Effector CD8-positive, alpha-beta T cell (primary cell): ENCODE results near the gene DEGS2.
A peak's percentile ranks its signal among the peaks of the same experiment; 100 is the strongest.
"Not testable (repeated sequence)": the region's sequence is repeated elsewhere in the genome, so short reads cannot be mapped to it uniquely, and the experiment has no call there.

Experiments used
- DNase-seq: peaks from one replicate; lab custom pipeline; 2025; lab: John Stamatoyannopoulos, UW
- total RNA-seq, 4 experiments: gene quantifications; one replicate each; lab custom pipeline; 2026; lab: John Stamatoyannopoulos, UW

Gene DEGS2
- total RNA-seq = 0.10 to 0.36 (median 0.30) reads per million in 4 experiments

DNA sequence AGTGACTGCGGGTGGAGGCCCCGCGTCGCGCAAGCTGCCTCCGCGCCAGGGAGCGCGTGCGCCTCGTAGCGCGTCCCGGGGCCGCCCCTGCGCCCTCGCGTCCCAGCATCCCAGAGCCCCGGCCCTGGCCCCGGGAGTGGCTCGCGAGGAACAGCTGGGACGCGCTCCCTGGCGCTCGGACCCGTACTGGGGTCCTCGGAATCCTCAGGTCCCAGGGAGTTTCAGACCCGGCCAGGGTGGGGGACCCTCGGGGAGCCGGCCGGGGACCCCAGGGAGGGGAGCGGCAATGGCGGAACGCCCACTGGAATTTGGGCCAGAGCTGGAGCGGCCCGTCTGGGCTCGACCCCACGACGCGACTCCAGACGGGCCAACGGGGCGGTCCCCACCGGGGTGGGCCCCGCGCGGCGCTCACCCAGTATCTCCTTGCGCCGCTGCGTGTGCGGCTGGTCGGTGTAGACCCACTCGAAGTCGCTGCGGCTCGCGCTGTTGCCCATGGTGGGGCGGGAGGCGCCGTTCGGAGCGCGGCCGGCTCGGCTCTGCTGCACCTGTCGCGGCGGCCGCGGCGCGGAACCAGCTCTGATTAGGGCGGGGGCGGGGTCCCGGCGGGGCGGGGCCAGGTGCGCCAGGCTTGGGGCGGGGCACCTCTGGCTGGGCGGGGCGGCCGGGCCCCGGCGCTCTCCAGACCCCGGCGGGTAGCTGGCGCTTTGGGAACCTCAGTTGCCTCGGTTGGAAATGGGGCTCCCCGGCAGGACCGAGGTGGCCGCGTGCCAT lies at the start of gene DEGS2:
DEGS2 (minus strand) TSS at position 552 of the 771 bp plus-strand sequence; CDS start at position 494, 58 bp downstream.
- DNase-seq = peak; percentile 61

DNA sequence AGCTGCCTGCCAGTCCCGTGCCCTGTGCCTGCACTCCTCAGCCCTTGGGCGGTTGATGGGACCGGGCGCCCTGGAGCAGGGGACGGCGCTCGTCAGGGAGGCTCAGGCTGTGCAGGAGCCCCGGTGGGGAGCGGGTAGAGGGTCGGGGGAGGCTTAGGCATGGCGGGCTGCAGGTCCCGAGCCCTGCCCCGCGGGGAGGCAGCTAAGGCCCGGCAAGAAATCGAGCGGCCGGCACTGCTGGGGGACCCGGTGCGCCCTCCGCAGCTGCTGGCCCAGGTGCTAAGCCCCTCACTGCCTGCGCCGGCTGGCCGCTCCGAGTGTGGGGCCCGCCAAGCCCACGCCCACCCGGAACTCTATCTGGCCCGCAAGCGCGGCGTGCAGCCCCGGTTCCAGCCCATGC lies 48.7 kb upstream of the DEGS2 start:
- DNase-seq = not testable (repeated sequence)

DNA sequence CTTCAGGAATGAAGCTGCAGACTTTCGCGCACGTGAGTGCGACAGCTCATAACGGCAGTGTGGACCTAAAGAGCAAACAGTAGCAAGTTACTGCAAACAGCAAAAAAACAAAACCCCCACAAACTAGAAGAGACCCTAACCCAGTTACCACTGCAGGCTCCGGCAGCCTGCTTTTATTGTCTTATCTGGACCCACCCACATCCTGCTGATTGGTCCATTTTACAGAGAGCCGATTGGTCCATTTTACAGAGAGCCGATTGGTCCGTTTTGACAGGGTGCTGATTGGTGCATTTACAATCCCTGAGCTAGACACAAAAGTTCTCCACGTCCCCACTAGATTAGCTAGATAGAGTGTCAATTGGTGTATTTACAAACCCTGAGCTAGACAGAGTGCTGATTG lies 48.1 kb upstream of the DEGS2 start:
- not testable (repeated sequence) for DNase-seq

DNA sequence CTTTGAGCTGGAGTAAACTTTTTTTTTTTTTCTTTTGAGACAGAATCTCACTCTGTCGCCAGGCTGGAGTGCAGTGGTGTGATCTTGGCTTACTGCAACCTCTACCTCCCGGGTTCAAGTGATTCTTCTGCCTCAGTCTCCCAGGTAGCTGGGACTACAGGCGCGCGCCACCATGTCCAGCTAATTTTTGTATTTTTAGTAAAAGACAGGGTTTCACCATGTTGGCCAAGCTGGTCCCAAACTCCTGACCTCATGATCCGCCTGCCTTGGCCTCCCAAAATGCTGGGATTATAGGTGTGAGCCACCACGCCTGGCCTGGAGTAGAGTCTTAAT lies 45.4 kb upstream of the DEGS2 start:
- DNase-seq = not testable (repeated sequence)

- DNase-seq = no peak
Measured at GRCh38 chr14:100203962-100204834, 44.8 kb upstream of the DEGS2 start.

DNA sequence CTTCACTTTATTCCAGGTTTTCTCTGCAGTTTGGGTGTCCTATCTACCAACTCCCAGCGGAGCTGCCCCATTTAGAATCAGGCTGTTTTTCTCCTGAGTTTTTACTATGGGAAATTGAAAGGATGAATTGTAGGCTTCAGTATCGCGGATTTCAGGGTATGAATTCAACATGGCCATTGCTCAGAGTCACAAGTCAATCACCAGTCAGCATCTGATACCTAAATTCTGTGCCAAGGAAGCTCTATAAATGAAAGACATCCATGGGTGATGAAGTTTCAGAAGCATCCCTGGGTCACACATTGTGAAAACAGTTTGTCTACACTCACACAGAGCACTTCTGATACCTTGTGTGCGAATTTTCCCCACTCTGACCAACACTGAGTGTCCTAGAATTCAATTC lies 43.7 kb upstream of the DEGS2 start:
- DNase-seq = no peak

- DNase-seq = no peak
Measured at GRCh38 chr14:100202712-100203111, 43.3 kb upstream of the DEGS2 start.

DNA sequence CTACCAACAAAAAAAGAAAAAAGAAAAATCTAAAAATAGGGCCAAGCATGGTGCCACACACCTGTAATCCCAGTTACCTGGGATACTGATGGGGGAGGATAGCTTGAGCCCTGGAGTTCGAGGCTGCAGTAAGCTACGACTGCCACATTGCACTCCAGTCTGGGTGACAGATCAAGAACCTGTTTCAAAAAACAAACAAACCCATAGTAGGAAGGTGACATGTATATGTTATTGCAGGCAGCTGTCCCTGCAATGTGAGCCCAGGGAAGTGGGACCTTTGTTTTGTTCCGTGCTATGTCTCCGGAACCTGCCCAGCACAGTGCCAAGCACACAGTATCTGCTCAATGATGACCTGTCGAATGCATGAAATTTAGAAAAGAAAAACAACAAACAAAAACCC lies 42.3 kb upstream of the DEGS2 start:
- no peak for DNase-seq

GRCh38 chr14:100200311-100200710 lies 40.9 kb upstream of the DEGS2 start:
- no peak for DNase-seq

DNA sequence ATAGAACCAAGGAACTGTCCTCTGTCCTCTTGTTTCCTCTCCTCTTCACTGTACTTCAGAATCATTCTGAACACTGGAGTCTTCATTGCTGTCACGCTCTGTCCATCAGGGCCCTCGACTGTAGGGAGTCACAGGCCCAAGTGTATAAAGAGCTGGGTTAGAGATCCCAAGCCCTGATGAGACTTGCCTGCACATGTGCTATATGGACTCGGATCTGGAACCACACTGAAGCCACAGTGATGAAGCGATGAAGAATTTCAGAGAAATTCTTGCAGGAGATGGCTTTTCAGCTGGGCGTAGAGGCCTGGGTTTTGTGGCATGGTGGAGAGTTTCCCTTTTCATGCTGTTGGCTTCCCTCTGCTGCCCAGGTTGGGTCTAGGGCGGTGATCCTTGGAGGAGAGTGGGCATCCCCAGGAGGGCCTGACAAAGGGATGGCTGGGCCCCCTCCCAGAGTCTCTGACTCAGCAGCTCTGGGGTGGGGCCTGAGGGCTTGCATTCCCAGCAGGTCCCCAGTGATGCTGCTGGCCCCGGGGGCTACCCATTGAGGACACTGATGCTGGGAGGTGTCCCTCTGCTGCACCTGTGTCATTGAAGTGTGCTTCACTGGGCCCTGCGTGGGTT lies 39.9 kb upstream of the DEGS2 start:
- DNase-seq = no peak

DNA sequence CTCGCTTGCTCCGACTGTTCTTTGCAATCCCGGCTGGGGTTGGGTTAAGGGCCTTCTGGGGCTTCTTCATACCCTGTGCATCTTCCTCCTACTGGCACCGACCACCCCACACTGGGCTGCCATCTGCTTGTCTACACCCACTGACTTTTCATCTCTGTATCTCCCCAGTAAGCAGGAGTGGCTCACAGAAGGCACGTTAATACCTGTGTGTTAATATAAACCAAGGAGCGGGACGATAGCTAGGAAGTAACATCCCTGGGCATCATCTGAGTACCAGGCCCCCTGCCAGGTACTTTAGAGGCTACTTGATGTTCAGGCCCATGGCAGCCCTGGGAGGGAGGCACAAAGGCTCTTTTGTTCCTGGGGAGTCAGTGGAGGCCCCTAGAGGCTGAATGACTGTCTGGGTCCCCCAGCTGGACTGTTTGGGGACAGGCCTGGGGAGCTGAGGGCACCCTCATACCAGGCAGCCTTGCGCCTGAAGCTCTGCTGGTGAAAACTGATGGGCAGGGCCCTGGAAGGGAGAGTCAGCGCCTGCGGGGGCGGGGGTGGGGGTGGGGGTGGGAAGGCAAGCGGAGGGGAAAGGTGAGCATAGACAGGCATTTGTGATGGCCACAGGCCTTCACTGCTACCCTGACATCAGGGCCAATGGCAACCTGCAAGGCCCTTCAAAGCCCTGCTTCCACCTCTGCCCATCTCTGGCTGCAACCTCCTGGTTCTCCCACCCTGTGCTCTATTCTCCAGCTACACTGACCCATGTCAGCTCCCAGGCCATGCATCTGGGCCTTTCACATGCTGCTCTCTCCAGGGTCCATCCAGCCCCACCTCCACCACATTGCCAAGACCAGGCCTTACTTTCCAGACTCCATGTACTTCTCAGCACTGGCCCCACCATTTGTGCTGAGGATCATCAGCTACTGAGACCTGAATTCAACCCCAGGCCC lies 34.2 kb upstream of the DEGS2 start:
- DNase-seq = no peak

DNA sequence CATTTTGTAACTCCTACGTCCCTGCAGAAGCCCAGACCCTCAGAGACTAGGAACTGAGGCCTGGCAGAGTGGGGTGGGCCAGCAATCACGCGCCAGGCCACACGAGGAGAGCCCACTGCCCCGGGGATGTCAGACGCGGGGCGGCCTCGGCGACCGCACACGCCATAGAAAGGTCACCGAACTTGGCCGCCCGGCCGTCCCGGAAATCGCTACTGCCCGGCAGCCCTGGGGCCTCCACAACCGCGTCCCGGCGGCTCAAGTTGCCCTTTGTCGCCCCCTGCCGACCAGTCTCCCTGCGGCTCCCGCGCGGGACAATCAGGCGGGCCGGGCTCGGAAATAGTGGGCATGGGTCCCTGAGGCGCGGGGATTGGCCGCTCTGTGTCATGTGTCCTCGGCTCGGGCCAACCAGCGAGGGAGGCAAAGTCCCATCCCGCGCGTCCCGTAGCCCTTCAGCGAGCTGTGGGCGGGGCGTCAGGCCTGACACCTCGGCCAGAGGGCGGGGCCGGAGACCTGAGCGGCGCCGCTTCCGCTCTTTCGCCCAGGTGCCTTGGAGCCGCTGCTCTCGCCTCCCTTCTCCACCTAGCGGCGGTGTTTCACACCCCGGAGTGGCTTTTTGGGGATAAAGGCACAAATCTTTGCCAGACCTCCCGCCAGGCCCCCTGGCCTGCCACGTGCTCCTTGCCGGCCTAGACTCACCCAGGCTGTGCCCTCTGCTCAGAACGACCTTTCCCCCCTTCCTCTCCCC lies 33.4 kb upstream of the DEGS2 start:
- peak; percentile 99 for DNase-seq

DNA sequence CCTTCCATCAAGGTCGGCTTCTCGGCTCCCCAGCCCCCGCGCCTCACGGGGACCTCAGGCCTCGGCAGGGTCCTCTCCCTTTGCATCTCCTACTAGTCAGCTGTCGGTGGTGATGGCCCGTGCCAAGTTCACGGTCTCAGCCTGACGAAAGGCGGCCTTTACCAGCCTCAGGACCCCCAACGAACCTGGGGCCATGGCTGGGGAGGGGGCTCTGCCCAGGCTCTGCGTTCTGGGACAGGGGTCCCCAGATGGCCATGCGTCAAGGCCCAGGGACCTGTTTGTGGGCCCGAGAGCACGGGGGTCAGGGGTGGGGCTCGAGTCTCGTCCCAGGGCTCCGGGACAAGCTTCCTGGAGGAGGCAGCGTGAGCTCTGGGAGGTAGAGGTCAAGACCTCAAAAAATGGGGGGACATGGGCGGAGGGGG lies 32.8 kb upstream of the DEGS2 start:
- DNase-seq = no peak

GRCh38 chr14:100191584-100192249 lies 32.3 kb upstream of the DEGS2 start:
- no peak for DNase-seq

DNA sequence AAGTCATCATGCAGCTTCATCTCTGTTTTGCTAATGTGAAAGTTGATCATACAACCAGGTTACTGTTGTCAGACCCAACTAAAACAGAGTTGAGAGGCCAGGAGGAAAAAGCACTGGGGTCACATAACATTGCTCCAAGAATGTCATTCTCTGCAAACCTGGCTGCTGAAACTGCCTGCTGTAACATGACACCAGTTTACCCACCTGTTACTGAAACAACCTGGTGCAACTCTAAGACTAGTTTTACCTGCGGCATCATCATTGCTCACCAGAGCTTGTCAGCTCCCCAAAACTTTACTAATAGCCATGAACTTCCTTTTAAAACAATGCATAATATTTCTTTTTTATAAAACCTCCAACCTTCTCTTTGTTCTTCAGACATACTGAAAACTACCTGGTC lies 30.7 kb upstream of the DEGS2 start:
- DNase-seq = no peak

DNA sequence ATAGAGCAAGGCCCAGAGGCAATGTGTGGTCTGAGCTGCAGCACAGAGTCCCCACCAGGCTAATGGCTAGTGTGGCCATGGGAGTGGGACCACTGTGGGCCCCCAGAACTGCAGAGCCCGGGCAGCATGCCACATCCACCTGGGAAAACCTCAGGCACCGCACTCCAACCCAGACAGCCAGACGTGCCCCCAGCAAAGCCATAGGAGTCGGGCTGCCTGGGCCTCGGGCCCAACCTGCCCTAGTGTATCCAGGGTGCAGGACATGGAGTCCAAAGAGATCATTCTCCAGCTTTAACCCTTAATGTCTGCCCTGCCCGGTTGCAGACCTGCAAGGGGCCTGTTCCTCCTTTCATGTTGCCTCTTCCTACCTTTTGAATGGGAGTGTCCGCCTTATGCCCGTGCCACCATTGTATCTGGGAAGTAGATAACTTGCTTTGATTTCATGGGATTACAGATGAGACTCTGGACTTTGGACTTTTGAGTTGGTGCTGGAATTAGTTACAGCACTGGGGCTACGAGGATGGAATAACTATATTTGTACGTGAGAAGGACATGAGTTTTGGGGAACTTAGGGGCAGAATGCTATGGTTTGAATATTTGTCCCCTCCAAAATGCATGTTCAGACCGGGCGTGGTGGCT lies 29.1 kb upstream of the DEGS2 start:
- no peak for DNase-seq

DNA sequence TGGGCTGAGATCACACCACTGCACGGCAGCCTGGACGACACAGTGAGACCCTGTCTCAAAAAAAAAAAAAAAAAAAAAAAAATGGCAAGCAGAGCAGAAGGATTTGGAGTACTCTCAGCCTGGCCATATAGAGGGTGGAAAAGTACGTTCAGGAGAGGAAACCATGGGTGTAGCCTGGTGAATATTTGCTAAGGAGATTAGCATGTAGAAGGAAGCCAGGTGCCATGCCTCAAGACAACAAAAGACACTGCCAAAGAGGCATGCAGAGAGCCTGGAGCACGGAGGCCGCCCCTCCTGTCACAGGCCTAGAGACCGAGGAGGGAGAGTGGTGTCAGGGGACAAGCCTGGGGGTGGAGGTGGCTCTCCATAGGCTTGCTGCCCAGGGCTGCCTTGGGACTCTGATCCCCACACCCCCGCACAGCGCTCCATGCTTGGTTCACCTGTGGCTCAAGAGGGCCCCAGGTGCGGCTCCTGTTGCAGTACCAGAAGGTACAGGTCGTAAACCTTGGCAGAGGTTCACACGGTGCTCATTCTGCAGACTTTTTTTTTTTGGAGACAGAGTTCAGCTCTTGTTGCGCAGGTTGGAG lies 27.9 kb upstream of the DEGS2 start:
- no peak for DNase-seq

DNA sequence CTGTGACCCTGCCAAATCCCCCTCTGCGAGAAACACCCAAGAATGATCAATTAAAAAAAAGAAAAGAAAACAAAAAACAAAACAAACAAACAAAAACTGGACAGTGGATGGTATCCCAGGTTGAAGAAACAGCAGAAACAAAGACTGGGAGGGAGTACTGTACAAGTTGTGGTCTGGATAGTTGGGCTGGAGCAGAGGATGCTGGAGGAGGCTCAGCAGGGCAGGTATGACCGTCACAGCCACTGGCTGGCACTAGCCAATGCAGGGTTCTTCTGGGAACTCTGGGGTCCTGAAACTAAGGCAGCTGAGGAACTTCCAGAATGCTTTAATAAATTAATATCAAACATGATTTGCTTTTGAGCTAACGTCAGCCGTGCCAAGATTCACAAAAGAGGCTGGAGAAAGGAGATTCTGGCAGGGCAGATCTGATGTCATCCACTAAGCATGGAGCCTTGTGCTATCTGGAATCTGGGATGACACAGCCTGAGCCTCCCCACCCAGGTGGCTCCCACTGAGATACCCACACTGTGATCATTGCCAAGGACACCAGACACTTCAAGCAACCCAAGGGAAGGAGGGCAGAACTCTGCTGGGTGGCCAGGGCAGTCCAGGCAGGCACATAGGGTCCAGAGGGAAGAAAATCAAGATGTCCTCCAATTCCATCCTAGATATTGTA lies 22.6 kb upstream of the DEGS2 start:
- not testable (repeated sequence) for DNase-seq

GRCh38 chr14:100180671-100181070 lies 21.2 kb upstream of the DEGS2 start:
- DNase-seq = not testable (repeated sequence)
